Measurements from ENCODE around the gene STXBP5L.

GRCh38 chr3:120909602-120909878 is 1.5 kb downstream of the STXBP5L start:
- TF ChIP-seq CTCF (IDR thresholded peaks at IDR 0.05) (no peak), POLR2A (IDR thresholded peaks at IDR 0.05; ENCODE audit: low read depth) (no peak)

All from esophagus muscularis mucosa (tissue), 3 donors.